ENCODE data around the gene BTC.
"Not testable (repeated sequence)": the region's sequence is repeated elsewhere in the genome, so short reads cannot be mapped to it uniquely, and the experiment has no call there.

The BTC gene

DNA sequence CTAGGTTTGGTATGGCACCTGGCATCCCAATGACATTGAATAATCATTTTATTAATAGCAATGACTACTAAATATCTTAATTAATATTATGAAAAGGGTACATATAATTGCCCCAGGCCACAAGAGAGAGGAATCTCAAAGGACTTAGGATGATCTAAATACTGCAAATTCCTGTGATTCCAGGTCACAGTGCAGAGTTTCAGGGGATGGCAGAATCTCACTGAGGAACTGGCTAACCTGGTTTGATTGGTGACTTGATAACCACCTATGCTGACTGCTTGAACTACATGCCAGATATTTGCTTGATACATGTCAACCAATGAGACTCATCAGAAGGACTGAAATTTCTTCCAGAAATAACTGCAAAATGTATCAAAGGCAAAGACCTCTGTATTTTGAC, 37.2 kb downstream of the BTC start:
- DNase-seq (ENCODE audit: low read depth), result no peak

DNA sequence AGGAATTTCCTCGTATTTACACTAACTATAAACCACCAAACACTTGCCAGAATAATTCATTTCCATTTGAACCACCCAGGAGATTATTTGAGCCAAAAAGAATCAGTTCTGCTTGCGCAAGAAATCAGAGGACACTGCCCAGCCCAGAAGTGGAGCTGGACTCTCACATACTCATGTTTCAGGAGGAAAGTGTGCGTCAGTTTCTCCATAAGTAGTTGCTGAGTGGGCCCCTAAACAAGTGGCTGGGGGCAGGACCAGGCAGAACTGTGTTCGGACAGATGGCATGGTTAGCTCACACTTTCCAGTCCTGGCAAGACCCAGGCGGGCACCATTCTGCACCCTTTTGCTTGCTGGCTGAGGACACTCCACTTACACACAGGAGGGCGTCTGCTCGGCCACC, 38.8 kb downstream of the BTC start:
- DNase-seq (ENCODE audit: low read depth), result no peak

DNA sequence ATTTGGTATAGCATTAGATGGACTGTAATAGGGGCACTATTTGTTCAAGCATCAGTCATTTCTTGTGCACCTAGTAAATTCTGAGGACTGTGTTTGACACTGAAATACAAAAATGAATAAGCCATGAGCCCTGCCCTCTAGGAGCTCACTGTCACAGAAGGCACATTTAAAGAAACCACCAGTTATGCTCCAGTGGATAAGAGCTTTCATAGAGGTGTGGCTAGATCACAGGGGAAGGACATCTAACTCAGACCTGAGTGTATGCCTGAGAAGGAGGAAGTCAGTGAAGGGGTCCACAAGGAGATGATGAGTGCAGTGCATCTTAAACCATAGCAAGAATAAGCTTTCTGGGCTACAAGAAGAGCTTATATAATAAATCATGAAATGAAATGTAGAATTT, 40.1 kb downstream of the BTC start:
- DNase-seq (ENCODE audit: low read depth), result no peak

DNA sequence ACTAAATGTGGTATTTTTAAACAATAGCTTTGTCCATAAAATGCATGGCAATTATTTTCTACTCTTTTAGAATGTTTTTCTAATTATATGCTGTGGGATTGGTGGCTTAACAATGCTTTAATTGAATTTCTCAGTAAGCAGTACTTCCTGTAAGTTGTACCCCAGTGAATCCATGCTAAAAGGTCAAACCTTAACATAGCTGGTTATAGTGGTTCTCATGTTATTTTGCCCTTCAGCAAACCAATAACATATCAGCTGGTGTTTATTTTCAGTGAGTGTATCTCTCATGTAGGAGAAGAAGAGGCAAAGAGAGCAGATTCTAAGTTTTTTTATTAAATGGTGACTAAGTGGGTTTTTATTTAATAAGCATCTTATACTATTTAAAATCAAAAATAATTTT, 41.5 kb downstream of the BTC start:
- no peak for DNase-seq (ENCODE audit: low read depth)

DNA sequence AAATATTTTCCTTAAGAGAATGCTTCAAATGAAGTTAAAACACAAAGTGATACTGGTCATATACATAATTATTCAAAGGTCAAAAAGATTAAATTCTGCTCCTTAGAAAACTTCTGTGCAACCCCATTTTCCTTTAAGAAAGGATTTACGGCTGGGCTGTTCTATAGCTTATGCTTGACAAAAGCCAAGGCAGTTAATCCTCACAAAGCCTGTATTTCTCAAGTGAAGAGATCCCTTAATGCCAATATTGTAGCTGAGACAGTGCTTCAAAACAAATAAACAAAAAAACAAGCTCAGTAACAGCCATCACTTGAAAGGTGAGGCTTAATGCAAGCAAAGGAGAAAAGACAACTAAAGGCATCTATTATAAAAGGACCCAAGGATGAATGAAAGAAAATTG, 42.5 kb downstream of the BTC start:
- no peak for DNase-seq (ENCODE audit: low read depth)

DNA sequence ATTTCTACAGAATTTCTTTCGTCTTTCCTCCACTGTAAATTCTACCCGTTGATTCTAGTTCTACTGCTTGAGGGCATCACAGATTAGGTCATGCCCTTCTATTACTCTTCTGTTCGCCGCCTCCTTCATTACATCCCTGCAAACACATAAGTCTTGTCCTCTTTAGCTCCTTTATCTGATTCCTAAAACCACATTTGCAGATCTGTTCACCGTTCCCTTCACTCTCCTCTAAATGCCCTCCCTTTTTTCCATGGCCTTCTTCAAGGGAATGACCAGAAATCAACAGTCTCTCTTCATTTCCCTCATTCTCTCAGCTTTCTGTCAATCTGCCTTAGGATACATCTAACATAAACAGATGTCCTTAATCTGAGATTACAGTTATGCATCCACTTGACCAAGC, 43.1 kb downstream of the BTC start:
- DNase-seq (ENCODE audit: low read depth), result no peak

DNA sequence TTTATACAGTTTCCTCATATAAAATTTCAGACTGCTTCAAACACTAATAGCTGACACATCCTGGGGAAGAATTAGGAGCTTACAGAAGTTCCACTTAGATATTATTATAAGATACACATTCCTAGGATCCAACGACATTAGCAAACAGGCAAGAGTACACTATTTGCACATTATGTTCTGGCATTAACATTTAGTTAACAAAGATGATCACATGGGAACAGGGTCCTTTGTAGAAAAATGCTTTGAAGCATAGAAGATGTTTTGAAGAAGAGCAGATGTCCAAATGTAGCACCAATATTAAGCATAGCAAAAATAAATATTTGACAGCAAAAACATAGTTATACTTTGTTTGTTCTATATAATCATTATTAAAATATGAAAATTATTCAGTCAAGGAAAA, 52.1 kb downstream of the BTC start:
- DNase-seq (ENCODE audit: low read depth), result no peak

DNA sequence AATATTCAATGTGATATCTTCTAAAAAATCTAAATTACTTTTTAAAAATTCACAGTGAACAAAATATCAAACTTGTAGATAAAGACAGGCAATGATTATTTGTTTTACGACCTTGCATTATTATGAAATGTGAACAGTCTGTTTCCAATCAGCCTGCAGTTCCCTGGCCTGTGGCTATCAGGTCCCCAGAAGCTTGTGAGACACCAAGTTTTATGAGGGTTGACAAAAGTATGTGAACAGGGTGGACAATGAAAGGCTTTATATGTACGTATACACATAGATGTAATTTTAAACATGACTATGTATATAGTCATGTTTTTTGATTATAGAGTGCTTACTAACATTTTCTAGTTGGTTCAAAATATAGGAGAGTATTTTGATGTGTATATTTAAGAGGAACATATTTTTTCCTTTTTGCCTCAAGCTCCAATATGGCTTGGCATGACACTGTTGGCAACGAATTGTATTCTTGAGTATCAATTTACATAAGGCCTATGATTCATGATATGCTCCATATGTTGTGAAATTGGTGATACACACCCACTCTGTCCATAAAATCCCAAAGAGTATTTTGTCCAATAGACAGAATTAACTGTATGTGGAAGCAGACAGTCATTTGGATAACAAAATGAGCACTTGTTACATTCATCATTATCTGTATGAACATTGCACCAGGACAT, 55.7 kb downstream of the BTC start:
- DNase-seq (ENCODE audit: low read depth), result no peak

GRCh38 chr4:74734995-74735394, 59.3 kb downstream of the BTC start:
- no peak for DNase-seq (ENCODE audit: low read depth)

DNA sequence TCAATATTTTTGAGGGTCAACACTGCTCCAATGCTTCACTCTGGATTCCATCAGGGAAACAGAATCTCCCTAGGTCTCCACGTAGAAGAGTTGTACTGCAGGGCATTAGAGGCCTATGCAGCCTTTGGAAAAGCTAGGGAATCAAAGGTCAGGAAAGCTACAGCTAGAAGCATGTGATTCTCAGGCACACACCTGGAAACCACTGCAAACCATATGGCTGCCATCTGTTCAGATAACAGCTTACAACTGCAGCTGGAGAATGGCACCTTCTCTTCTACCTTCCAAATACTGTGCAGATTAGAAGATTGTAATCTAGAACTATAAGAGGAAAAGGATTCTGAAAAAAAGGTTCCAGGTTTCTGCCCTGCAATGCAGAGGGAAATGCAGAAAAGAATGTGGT, 60.6 kb downstream of the BTC start:
- no peak for DNase-seq (ENCODE audit: low read depth)

GRCh38 chr4:74724979-74725378, 69.3 kb downstream of the BTC start:
- no peak for DNase-seq (ENCODE audit: low read depth)

GRCh38 chr4:74716436-74716765, 77.9 kb downstream of the BTC start:
- DNase-seq (ENCODE audit: low read depth), result no peak

DNA sequence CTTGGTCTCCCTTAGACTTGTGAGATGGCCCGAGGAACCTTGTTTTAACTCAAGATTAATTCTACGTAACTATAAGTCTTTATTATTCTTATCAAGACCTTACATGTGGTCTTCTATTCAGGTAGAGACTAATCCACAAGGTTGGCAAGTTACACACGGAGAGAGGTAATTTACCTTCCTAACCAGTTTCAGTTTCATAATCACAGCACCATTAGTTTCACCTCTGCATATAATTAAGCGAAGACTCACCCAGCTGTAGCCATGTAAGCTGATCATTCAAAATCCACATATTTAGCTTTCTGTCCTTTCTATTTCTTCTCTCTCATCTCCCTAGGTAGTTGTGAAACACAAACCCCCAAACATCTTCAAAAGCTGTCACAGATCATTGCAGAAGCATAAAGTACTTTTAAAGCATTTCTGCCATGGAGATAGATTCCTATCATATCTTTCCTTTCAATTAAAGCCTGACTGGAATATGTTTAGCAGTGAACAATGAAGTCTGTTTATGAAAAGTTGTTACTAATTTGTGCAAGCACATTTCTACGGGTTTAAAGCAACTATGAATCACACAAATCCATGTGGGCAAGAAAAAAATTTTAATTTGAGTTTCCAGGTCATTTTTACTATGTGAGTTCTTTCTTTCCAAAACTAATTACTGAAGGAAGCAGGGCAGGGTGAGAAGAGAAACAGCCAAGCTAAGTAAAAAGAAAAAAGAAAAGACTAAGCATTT, 78.5 kb downstream of the BTC start:
- no peak for DNase-seq (ENCODE audit: low read depth)

DNA sequence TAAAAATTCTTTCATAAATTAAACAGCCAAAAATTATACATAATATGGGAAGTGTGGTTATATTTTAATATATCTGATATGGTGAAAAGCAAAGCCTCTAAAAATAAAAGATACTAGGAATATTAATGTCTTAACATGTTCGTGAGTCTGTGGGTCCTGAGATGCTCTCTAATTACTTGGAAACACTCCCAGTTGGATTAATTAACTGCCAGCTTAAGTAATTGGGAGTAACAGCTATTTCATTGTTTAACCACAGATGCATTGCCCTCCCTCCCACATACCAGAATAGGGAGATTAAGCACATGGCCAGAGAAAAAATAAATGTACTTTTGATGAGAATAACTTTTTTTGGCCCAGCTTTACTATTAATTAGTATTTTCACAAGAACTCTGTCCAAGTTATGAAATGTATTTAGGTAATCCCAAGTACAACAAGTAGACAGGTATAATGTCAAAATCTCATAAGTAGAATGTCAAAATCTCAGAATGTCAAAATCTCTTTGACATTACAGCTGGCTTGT, 79.7 kb downstream of the BTC start:
- DNase-seq (ENCODE audit: low read depth), result no peak

DNA sequence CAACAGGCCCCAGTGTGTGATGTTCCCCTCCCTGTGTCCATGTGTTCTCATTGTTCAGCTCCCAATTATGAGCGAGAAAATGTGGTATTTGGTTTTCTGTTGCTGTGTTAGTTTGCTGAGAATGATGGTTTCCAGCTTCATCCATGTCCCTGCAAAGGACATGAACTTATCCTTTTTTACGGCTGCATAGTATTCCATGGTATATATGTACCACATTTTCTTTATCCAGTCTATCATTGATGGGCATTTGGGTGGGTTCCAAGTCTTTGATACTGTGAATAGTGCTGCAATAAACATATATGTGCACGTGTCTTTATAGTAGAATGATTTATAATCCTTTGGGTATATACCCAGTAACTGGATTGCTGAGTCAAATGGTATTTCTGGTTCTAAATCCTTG, 86.2 kb downstream of the BTC start:
- DNase-seq (ENCODE audit: low read depth), result not testable (repeated sequence)
